Renal cortical epithelial cell (primary cell): ENCODE data around the gene DENND5B. TPM values are rescaled to one million over a fixed set of nuclear protein-coding genes. Genes with fewer than 3 reads are reported as not detected.
"Not testable (repeated sequence)": the region's sequence is repeated elsewhere in the genome, so short reads cannot be mapped to it uniquely, and the experiment has no call there.

Experiments
- DNase-seq: peaks from one replicate; pipeline ENCODE4 v3.0.0-alpha.2; 2011; ENCODE audit warnings: low read depth
- total RNA-seq: library from RNA; depleted of rRNA; stranded (reverse); fragments of >200 nt; gene quantifications from 2 replicates; pipeline ENCODE4 v1.2.3, GENCODE V29; 2014

DENND5B gene
- total RNA-seq, 1 donor from 2014 or later = 23.9 TPM

- DNase-seq = peak; percentile 23
Measured at GRCh38 chr12:31591380-31591901, 505 bp upstream of the DENND5B start.

GRCh38 chr12:31589904-31590641 is 863 bp downstream of the DENND5B start:
- peak; percentile 56 for DNase-seq

- DNase-seq = no peak
Measured at GRCh38 chr12:31589598-31589903, 1.4 kb downstream of the DENND5B start.

GRCh38 chr12:31588976-31589375 is 2.0 kb downstream of the DENND5B start:
- DNase-seq = peak; percentile 40

- DNase-seq = no peak
Measured at GRCh38 chr12:31586728-31587127, 4.2 kb downstream of the DENND5B start.

GRCh38 chr12:31585895-31586294 is 5.0 kb downstream of the DENND5B start:
- no peak for DNase-seq

- peak; percentile 60 for DNase-seq
Measured at GRCh38 chr12:31585271-31585670, 5.7 kb downstream of the DENND5B start.

GRCh38 chr12:31584782-31585181 is 6.2 kb downstream of the DENND5B start:
- no peak for DNase-seq

- no peak for DNase-seq
Measured at GRCh38 chr12:31583878-31584277, 7.1 kb downstream of the DENND5B start.

- peak; percentile 66 for DNase-seq
Measured at GRCh38 chr12:31582155-31582554, 8.8 kb downstream of the DENND5B start.

- DNase-seq = peak; percentile 31
Measured at GRCh38 chr12:31578632-31579031, 12.3 kb downstream of the DENND5B start.

GRCh38 chr12:31574803-31575575 is 15.9 kb downstream of the DENND5B start:
- peak; percentile 61 for DNase-seq

- not testable (repeated sequence) for DNase-seq
Measured at GRCh38 chr12:31574367-31574766, 16.6 kb downstream of the DENND5B start.

- DNase-seq = no peak
Measured at GRCh38 chr12:31572900-31573600, 17.9 kb downstream of the DENND5B start.

GRCh38 chr12:31570880-31571279 is 20.1 kb downstream of the DENND5B start:
- no peak for DNase-seq

- DNase-seq = not testable (repeated sequence)
Measured at GRCh38 chr12:31569517-31569916, 21.4 kb downstream of the DENND5B start.

- DNase-seq = no peak
Measured at GRCh38 chr12:31568498-31568897, 22.4 kb downstream of the DENND5B start.

GRCh38 chr12:31567029-31567428 is 23.9 kb downstream of the DENND5B start:
- DNase-seq = no peak

GRCh38 chr12:31566547-31566946 is 24.4 kb downstream of the DENND5B start:
- DNase-seq = no peak

GRCh38 chr12:31562594-31563328 is 28.2 kb downstream of the DENND5B start:
- no peak for DNase-seq

- no peak for DNase-seq
Measured at GRCh38 chr12:31560516-31560915, 30.4 kb downstream of the DENND5B start.

- DNase-seq = no peak
Measured at GRCh38 chr12:31558521-31558920, 32.4 kb downstream of the DENND5B start.
